Measurements from ENCODE around the gene EEFSEC.

The EEFSEC gene

GRCh38 chr3:128185630-128186447 lies 32.6 kb downstream of the EEFSEC start:
- no peak for DNase-seq

- DNase-seq: no peak
Measured at GRCh38 chr3:128187495-128187894, 34.2 kb downstream of the EEFSEC start.

DNA sequence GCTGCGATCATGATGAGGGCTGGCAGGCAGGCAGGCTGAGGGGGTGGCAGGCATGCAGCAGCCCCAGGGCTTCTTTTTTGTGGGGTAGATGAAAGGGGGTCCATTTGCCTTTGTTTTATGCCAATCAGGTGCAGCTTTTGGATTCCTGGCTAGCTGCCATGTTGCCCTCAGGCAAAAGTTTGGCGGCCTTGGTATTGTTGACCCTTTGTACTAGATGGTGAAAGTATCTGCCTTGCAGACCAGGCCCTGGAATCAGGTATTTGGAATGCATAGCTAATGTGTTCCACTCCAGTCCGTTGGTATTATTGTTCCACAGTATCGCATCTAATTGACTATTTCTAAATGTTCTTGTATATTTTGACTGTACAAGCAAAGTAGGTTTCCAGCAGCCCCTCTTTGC lies 35.0 kb downstream of the EEFSEC start:
- DNase-seq: no peak

GRCh38 chr3:128188956-128189355 lies 35.7 kb downstream of the EEFSEC start:
- DNase-seq: no peak

GRCh38 chr3:128190501-128190900 lies 37.2 kb downstream of the EEFSEC start:
- DNase-seq: no peak

DNA sequence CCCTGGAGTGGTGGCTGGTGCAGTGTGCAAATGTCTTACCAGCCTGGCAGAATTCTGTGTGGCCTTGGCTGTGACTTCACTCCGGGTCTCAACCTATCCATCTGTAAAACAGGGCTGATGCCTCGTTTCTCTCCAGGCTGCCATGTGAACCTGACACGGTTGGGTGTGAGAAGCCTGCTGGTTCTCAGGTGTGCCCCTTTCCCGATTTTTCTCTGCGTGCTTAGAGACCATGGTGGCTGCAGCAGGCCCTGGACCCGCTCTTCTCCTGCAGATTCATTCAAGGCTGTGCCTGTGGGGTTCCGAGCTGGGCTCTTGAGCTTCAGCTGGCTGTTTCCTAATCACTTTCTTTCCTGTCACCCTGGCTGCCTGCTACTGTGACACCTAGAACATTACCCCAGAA lies 38.9 kb downstream of the EEFSEC start:
- no peak for DNase-seq

GRCh38 chr3:128193168-128193567 lies 39.9 kb downstream of the EEFSEC start:
- no peak for DNase-seq

GRCh38 chr3:128194843-128195242 lies 41.6 kb downstream of the EEFSEC start:
- no peak for DNase-seq

GRCh38 chr3:128195369-128195768 lies 42.1 kb downstream of the EEFSEC start:
- no peak for DNase-seq

GRCh38 chr3:128195802-128196201 lies 42.5 kb downstream of the EEFSEC start:
- no peak for DNase-seq

GRCh38 chr3:128196647-128197046 lies 43.4 kb downstream of the EEFSEC start:
- no peak for DNase-seq

DNA sequence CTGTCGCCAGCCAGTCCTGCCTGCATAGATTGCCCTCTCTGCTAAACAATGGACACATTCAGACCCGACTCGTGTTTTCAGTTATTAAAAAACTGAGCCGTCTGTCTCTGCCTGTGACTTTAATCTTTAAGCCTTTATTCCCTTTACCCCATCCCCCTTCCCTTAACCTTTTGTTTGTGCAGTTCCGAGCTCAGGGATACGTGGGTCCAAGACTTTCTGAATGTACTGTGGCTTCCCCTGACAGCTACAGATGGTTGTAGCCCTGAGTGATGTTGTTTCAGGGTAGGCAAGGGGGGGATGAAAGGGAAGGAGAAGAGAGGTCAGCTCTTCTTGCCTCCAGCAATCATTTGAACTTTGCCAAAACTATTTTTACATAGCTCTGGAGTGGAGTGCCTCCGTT lies 44.6 kb downstream of the EEFSEC start:
- no peak for DNase-seq

GRCh38 chr3:128198313-128198712 lies 45.0 kb downstream of the EEFSEC start:
- no peak for DNase-seq

DNA sequence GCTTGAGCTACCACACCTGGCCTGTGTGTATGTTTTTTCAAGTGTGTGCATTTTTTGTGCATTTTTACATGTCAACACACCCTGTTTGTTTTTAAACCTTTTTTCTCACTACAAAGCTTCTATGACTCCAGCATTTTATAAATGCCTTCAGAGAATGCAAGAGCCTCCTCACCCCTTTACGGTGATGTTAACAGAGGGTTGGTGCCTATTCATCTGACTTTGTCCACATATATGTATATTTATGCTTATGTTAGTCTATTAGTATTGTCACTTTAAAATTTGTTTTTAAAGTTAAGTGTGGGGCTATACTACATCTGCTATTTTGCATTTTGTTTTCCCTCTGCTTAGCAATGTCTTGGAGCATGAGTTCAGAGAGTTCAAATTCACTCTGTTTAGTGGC lies 45.8 kb downstream of the EEFSEC start:
- no peak for DNase-seq

GRCh38 chr3:128201158-128201755 lies 48.0 kb downstream of the EEFSEC start:
- no peak for DNase-seq

DNA sequence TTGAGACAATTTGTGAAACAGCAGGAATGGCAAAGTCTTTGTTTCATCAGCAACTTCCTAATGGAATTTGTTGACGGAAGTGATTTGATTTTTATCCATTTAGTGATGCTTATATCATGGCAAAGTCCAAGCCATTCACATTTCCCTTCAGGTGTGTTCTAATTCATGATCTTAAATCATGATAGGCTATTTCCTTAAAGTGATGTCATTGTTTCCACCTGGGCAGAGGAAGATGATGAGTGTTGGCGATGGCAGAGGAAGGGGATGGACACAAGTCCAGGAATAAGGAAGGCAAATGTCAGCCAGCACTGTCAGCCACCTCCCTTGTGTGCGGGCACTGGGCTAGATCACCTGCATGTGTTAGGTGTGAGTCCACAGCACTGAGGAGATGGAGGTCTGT lies 49.9 kb downstream of the EEFSEC start:
- no peak for DNase-seq

DNA sequence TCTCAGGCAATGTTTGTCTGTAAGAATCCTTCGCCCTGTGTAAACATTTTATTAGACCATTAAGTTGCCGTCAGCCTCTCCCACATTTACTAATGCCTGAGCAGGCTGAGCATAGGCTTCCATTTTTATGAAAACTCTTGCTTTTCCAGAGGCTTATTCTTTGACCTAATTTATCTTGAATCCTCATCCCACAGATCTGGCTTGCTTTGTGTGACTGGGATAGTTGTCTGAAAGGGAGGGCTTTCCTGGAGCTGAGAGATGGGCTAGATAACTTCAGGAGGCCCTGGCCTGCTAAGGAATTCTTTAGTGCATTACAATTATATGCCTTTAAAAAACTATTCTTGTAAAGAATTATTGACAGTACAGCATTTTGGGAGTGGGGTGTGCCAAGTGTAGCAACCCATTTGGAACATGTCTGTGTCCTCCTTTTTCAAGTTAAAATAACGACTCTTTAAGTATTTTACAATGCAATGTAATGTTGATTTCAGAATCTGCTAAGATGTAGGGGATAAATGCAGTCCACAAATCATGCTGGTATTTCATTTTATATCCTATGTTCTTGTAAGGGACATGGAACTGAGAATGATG lies 52.4 kb downstream of the EEFSEC start:
- DNase-seq: no peak

DNA sequence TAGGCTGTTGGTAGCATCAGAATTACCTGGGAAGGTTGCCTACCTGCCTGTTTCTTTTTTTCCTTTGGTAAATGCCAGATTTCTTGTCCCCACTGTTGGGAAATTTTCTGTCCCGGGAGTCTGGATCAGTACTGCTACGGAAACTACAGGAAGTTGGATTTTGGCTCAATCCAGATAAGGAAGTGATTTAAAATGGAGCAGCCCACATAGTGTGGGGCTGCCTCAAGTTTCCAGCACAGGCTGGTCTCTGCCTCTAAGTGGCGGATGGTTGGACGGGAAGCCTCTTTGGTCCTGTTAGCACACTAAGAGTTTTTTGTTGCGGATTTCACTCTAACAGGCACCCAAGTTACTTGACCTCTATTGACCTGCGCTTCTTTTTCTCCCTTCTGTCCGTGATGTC lies 54.7 kb downstream of the EEFSEC start:
- no peak for DNase-seq

DNA sequence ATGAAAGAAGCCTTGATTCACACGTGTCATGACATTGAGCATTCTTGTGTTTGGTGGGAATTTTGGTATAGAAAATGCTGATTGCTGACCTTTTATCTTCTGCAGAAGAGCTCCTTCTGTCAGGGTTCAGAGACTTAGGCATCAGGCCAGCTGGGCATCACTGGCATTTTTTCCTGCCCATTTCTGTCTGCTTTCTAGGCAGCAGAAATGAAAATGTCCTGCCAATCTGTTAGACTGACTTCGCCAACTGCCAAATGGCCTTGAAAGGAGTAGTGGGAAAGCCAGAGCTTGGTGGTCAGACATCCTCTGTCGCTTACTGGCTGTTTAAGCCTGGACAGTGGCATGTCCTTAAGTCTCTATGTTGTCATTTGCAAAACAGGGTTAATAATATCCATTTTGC lies 57.4 kb downstream of the EEFSEC start:
- no peak for DNase-seq

DNA sequence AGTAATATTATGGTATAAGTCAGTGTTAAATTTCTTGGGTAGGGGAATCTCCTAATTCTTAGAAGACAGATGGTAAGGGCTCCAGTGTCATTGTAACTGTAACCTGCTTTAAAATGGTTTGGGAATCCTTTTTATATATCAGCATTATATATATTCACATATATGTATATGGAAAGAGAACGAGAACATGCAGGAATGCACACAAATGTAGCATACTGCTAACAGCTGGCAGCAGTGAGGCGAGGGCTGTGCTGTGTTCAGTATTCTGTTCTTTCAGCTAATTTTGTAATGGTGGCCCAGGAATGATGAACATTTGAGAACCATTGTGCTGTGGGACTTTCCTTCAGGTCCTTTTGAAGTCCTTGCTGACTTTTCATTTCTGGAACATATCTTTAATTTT lies 60.8 kb downstream of the EEFSEC start:
- DNase-seq: no peak

GRCh38 chr3:128215290-128215689 lies 62.0 kb downstream of the EEFSEC start:
- no peak for DNase-seq

DNA sequence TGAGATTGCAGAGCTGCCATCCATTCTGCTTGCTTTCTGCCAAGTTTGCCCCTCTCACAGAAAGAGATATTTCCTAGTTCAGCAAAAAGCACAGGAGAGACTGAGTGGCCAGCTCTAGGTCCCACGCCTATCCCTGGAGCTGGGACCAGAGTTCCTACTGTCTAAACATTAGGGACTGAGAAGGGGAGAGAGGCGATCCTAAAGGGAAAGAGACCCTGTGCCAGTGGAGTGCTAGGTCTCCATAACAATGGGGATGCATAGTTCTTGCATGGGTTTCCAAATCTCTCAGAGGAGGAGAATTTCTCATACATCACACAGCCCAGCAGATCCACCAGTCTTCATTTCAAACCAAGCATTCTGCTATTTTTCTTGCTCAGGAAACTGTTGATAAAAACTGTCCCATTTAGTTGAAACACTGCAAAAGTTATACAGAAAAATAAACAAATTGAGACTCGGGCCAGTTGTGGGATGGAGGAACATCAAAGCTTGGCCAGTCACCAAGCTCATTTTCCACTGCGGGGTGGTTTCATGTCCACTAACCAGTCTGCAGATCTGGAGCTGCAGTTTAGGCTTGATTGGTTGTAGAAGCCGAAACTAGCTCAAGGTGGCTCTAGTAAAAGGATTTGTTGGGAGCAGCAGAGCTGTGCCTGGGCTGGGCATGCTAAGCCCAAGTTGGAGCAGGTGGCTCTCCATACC lies 62.7 kb downstream of the EEFSEC start:
- no peak for DNase-seq

DNA sequence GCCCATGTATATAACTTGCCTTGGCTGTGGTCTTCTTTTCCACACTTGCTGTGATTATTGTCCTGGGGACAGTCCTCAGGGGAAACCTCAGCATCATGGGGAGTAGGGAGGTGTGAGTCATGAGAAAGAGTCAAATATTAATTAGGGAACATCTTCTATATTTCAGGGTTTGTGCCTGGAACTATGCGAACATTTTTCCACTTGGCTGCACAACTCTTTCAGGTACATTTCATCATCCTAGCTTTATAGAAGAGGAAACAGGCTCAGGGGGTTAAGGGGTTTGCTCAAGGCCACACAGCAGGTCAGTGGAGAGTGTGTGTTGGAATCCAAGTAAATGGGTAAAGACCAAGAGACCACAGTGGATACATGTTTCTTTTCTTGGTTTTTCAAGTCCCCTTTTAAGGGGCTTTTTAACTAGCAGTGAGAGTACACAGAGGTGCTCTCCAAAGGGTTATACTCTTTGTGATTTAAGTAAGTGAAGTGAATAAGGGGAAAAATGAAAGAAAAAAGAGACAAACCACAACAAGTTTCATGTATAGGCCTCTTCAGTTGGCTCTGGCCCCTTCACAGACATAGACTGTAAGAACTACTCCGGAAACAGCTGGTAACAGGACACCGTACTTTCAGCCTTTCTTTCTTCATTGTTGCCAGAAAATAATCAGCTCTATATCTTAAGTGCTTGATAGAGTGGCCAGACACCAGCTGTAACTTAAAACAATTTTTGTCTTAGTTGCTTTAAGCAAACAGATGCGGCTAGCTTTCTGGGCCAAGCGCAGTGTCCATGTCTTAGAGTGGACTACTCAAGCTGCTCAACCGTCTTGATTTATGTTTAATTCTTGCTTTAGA lies 64.6 kb downstream of the EEFSEC start:
- no peak for DNase-seq

Measured in CD4-positive, alpha-beta T cell treated with Interleukin-15 for 1 hour (primary cell).